OCI-LY1 (cell line): Measurements from ENCODE around the gene ELFN1.

Experiments
- H2AFZ ChIP-seq: fragments of 200-600 bp; sonication (generic), shearing (Covaris generic); 2 replicates; pipeline ENCODE4 v1.6.0; 2014; ENCODE audit warnings: antibody characterized with exemption, mild to moderate bottlenecking, low read length
- H3F3A ChIP-seq: fragments of 200-600 bp; sonication (generic), shearing (Covaris generic); 2 replicates; pipeline ENCODE4 v1.6.0; 2014; ENCODE audit warnings: mild to moderate bottlenecking, antibody characterized with exemption, low read length, moderate library complexity; ENCODE audit not compliant: insufficient read depth
- H3K27ac ChIP-seq: fragments of 200-600 bp; sonication (generic); 2 replicates; pipeline ENCODE4 v1.5.1; 2014; ENCODE audit warnings: low read length, mixed run types, mild to moderate bottlenecking, low read depth; ENCODE audit not compliant: poor library complexity, severe bottlenecking
- H3K27me3 ChIP-seq: fragments of 200-600 bp; sonication (generic); 2 replicates; pipeline ENCODE4 v1.6.0; 2014; ENCODE audit warnings: antibody characterized with exemption, mild to moderate bottlenecking, low read length, moderate library complexity; ENCODE audit not compliant: insufficient read depth
- H3K36me3 ChIP-seq: fragments of 200-600 bp; sonication (generic); 2 replicates; pipeline ENCODE4 v1.6.1; 2014; ENCODE audit warnings: mild to moderate bottlenecking, antibody characterized with exemption, low read length, moderate library complexity, mixed read lengths; ENCODE audit not compliant: insufficient read depth
- H3K4me1 ChIP-seq: fragments of 200-600 bp; sonication (generic); 2 replicates; pipeline ENCODE4 v1.5.1; 2014; ENCODE audit warnings: mild to moderate bottlenecking, low read length, moderate library complexity; ENCODE audit not compliant: insufficient read depth, severe bottlenecking
- H3K4me2 ChIP-seq: fragments of 200-600 bp; sonication (generic), shearing (Covaris generic); 2 replicates; pipeline ENCODE4 v1.6.1; 2014; ENCODE audit warnings: low read length
- H3K4me3 ChIP-seq: fragments of 200-600 bp; sonication (generic); 2 replicates; pipeline ENCODE4 v1.5.1; 2014; ENCODE audit warnings: low read length, low read depth, mild to moderate bottlenecking, mixed read lengths; ENCODE audit not compliant: poor library complexity, severe bottlenecking
- H3K79me2 ChIP-seq: fragments of 200-600 bp; shearing (Covaris generic); 2 replicates; pipeline ENCODE4 v1.6.1; 2016; ENCODE audit warnings: mixed run types, low read length, mixed read lengths; ENCODE audit not compliant: insufficient read depth
- H3K9ac ChIP-seq: fragments of 200-600 bp; sonication (generic), shearing (Covaris generic); 2 replicates; pipeline ENCODE4 v1.6.1; 2014; ENCODE audit warnings: mild to moderate bottlenecking, low read length, mixed read lengths
- H3K9me2 ChIP-seq: fragments of 200-600 bp; sonication (generic), shearing (Covaris generic); 2 replicates; pipeline ENCODE4 v1.6.1; 2014; ENCODE audit warnings: low read depth, mild to moderate bottlenecking, low read length, mixed read lengths
- H3K9me3 ChIP-seq: fragments of 200-600 bp; shearing (Covaris generic); 2 replicates; pipeline ENCODE4 v1.6.1; 2014; ENCODE audit warnings: low read length, mixed read lengths
- H4K20me1 ChIP-seq: fragments of 200-600 bp; sonication (generic), shearing (Covaris generic); 2 replicates; pipeline ENCODE4 v1.6.0; 2016; ENCODE audit warnings: mild to moderate bottlenecking, low read length; ENCODE audit not compliant: insufficient read depth
- EZH2 ChIP-seq: fragments of 200-600 bp; sonication (generic), shearing (Covaris generic); IDR thresholded peaks from 2 replicates; pipeline ENCODE4 v1.8.0; 2017; ENCODE audit warnings: borderline replicate concordance, mixed run types, mild to moderate bottlenecking, antibody characterized with exemption, low read length, moderate library complexity, mixed read lengths
- TF ChIP-seq, protein P1 (sequence below): fragments of 200-600 bp; sonication (generic), shearing (Covaris generic); IDR thresholded peaks from 2 replicates; pipeline ENCODE4 v1.5.1; 2017; ENCODE audit warnings: mild to moderate bottlenecking, antibody characterized with exemption, low read length, moderate library complexity, mixed read lengths

ELFN1 gene

DNA sequence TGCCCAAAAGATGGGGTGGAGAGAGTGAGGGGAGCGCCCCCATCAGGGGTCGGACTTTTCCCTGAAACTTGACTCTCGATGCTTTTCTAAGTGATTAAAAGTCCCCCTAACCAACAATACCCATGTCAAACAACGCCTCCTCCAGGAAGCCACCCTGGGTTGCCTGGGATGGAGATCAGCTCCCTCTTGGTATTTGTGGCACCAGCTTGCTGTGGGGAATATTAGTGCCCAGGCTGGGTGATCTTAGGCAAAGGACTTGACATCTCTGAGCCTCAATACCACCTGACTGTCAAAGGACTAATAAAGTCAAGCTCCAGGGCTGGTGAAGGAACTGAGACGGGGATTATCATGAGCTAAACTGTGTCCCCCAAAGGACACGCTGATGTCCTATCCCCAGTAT is 18.2 kb upstream of the ELFN1 start:
- no peaks in the 10 kb centered on the region for H3K4me1 ChIP-seq
- no peaks in the 10 kb centered on the region for H3K9me2 ChIP-seq
- H3F3A ChIP-seq, result no peaks in the 10 kb centered on the region
- no peaks in the 10 kb centered on the region; the same call in 1 of the 2 replicates for H3K27me3 ChIP-seq
- H3K4me2 ChIP-seq, result no peak overlapping the region
- H3K79me2 ChIP-seq, result no peaks in the 10 kb centered on the region
- no peak overlapping the region for H2AFZ ChIP-seq
- TF ChIP-seq, protein P1, sequence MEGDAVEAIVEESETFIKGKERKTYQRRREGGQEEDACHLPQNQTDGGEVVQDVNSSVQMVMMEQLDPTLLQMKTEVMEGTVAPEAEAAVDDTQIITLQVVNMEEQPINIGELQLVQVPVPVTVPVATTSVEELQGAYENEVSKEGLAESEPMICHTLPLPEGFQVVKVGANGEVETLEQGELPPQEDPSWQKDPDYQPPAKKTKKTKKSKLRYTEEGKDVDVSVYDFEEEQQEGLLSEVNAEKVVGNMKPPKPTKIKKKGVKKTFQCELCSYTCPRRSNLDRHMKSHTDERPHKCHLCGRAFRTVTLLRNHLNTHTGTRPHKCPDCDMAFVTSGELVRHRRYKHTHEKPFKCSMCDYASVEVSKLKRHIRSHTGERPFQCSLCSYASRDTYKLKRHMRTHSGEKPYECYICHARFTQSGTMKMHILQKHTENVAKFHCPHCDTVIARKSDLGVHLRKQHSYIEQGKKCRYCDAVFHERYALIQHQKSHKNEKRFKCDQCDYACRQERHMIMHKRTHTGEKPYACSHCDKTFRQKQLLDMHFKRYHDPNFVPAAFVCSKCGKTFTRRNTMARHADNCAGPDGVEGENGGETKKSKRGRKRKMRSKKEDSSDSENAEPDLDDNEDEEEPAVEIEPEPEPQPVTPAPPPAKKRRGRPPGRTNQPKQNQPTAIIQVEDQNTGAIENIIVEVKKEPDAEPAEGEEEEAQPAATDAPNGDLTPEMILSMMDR, result no peak
- TF ChIP-seq EZH2, result no peak
- H4K20me1 ChIP-seq, result no peaks in the 10 kb centered on the region
- H3K36me3 ChIP-seq, result no peaks in the 10 kb centered on the region
- H3K9me3 ChIP-seq, result no peaks in the 10 kb centered on the region
- H3K27ac ChIP-seq, result no peak overlapping the region
- no peak overlapping the region for H3K9ac ChIP-seq
- H3K4me3 ChIP-seq, result no peak overlapping the region

- Histone ChIP-seq H3K4me2 (no peak overlapping the region), H3K9ac (no peak overlapping the region), H3K4me3 (no peak overlapping the region), H3K27ac (no peak overlapping the region), H3K9me2 (no peaks in the 10 kb centered on the region), H3K79me2 (no peaks in the 10 kb centered on the region), H3K9me3 (no peaks in the 10 kb centered on the region), H3K27me3 (no peaks in the 10 kb centered on the region; the same call in 1 of the 2 replicates), H4K20me1 (no peaks in the 10 kb centered on the region), H3F3A (no peaks in the 10 kb centered on the region), H3K36me3 (no peaks in the 10 kb centered on the region), H2AFZ (no peak overlapping the region), H3K4me1 (no peaks in the 10 kb centered on the region)
- TF ChIP-seq, protein P1, result no peak
- TF ChIP-seq EZH2, result no peak
Measured at GRCh38 chr7:1653500-1653899, 16.6 kb upstream of the ELFN1 start.

DNA sequence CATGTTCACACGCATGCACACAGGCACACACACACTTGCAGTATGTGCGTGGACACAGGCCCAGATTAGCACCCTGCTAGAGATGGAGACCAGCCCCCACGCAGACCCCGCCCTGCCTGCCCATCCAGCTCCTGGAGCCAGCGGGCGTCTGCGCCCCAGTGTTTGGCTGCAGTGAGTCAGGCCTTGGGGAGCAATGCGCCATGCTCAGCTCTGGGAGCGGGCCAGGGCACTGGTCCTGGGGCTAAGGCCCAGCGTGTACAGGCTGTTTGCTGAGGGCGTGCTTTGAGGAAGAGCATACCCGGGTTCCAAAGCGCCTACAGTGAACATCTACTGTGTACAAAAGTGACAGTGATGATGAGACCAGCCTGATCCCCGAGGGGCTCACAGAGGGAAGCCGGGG is 16.0 kb upstream of the ELFN1 start:
- no peak overlapping the region for H3K4me3 ChIP-seq
- H3K27ac ChIP-seq, result no peak overlapping the region
- H4K20me1 ChIP-seq, result no peaks in the 10 kb centered on the region
- no peaks in the 10 kb centered on the region for H3K79me2 ChIP-seq
- H3K4me2 ChIP-seq, result no peak overlapping the region
- no peaks in the 10 kb centered on the region for H3K9me2 ChIP-seq
- H3K36me3 ChIP-seq, result no peaks in the 10 kb centered on the region
- no peaks in the 10 kb centered on the region; the same call in 1 of the 2 replicates for H3K27me3 ChIP-seq
- H3K9ac ChIP-seq, result no peak overlapping the region
- no peaks in the 10 kb centered on the region for H3K4me1 ChIP-seq
- TF ChIP-seq EZH2, result no peak
- TF ChIP-seq, protein P1, result no peak
- no peaks in the 10 kb centered on the region for H3K9me3 ChIP-seq
- no peaks in the 10 kb centered on the region for H3F3A ChIP-seq
- no peak overlapping the region for H2AFZ ChIP-seq
